Left ventricle myocardium inferior (tissue), 1 donor: Measurements from ENCODE around the gene LRRC26. TPM values are rescaled to one million over a fixed set of nuclear protein-coding genes. Genes with fewer than 3 reads are reported as not detected.

Experiments used
- DNase-seq: peaks from one replicate; pipeline ENCODE4 v3.0.0-alpha.2; 2020
- H3K27ac ChIP-seq: fragments of 200-600 bp; replicated peaks from 2 replicates; pipeline ENCODE4 v1.8.0; 2021
- H3K27me3 ChIP-seq: fragments of 200-600 bp; 2 replicates; pipeline ENCODE4 v1.8.0; 2021; ENCODE audit warnings: low read depth
- H3K36me3 ChIP-seq: fragments of 200-600 bp; 2 replicates; pipeline ENCODE4 v1.8.0; 2021
- H3K4me1 ChIP-seq: fragments of 200-600 bp; 2 replicates; pipeline ENCODE4 v1.8.0; 2021
- H3K4me3 ChIP-seq: fragments of 200-600 bp; 2 replicates; pipeline ENCODE4 v1.8.0; 2021; ENCODE audit warnings: mild to moderate bottlenecking, moderate library complexity
- H3K9me3 ChIP-seq: fragments of 200-600 bp; replicated peaks from 2 replicates; pipeline ENCODE4 v1.8.0; 2021
- intact Hi-C: fragments of 100-400 bp; cut with micrococcal nuclease; formaldehyde crosslinking; loops from one replicate; pipeline ENCODE4 v1.11.0; 2022
- total RNA-seq: library from RNA; stranded (reverse); fragmentation: NEBNext Ultra II Directional; extraction: Animal tissue kit (Norgen Biotek cat#: 25700); gene quantifications from one replicate; pipeline ENCODE4 v1.2.1, GENCODE V29; 2021
- TF ChIP-seq, protein P1 (sequence below): fragments of 200-600 bp; IDR thresholded peaks from 2 replicates; pipeline ENCODE4 v1.8.0; 2021; ENCODE audit warnings: antibody characterized with exemption, mild to moderate bottlenecking, borderline replicate concordance
- donor health status: DM: no; HTN: yes; CAD: no; lungs with severe emphysema.

LRRC26 gene
- total RNA-seq, 1 donor from 2014 or later = not detected

DNA sequence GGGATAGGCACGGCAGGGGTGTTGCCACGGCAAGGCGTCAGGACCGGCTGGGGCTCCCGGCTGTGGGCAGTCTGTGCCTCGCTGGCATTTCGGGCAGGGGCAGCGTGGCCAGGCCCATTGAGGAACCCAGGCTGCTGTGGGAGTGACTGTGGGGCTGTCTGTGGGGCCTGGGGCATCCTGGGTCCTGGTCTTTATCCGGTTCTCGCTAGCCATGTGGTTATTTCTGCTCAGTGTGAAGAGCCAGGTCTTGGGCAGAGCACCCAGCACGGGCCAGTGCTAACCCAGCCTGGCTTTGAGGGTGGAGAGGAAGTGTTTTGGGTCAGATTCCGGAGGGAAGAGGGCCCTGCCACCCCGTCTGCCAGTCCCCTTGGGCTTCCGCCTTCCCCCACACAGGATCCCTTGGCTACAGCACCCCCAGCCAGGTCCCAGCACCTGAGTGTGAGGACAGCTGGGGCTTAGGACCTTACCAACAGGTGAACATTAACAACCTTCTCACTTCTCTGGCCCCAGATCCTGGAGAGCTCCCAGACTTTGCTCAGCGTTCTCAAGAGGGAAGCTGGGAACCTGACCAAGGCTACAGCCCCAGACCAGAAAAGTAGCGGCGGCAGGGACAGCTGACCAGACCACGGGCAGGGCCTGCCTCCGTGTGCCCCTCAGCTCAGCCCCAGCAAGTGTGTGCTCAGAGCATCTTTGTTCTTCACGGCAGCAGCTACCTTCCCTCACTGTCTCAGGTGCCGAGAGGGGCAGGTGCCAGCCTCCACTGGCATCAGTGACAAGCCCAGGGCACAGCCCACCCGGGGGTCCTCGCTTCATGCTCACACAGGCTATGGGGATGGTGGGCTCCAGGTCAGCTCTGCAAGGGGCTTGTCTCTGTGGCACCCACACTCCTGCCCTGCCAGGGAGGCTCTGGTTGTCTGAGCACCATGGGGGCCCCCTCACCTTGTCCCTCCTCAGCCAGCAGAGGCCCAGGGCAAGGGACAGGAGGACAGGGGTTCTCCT, 19.7 kb upstream of the LRRC26 start:
- H3K36me3 ChIP-seq = peaks cover 54% of the 10 kb centered on the region
- H3K9me3 ChIP-seq = no peaks in the 10 kb centered on the region
- H3K4me1 ChIP-seq = peaks cover 87% of the 10 kb centered on the region
- no peaks in the 10 kb centered on the region for H3K27me3 ChIP-seq
- no peak for DNase-seq
- peak overlapping the region; percentile 100 for H3K27ac ChIP-seq
- peak overlapping the region; percentile 100 for H3K4me3 ChIP-seq
- intact Hi-C loops = no loop called here
- TF ChIP-seq, protein P1, sequence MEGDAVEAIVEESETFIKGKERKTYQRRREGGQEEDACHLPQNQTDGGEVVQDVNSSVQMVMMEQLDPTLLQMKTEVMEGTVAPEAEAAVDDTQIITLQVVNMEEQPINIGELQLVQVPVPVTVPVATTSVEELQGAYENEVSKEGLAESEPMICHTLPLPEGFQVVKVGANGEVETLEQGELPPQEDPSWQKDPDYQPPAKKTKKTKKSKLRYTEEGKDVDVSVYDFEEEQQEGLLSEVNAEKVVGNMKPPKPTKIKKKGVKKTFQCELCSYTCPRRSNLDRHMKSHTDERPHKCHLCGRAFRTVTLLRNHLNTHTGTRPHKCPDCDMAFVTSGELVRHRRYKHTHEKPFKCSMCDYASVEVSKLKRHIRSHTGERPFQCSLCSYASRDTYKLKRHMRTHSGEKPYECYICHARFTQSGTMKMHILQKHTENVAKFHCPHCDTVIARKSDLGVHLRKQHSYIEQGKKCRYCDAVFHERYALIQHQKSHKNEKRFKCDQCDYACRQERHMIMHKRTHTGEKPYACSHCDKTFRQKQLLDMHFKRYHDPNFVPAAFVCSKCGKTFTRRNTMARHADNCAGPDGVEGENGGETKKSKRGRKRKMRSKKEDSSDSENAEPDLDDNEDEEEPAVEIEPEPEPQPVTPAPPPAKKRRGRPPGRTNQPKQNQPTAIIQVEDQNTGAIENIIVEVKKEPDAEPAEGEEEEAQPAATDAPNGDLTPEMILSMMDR = no peak

DNA sequence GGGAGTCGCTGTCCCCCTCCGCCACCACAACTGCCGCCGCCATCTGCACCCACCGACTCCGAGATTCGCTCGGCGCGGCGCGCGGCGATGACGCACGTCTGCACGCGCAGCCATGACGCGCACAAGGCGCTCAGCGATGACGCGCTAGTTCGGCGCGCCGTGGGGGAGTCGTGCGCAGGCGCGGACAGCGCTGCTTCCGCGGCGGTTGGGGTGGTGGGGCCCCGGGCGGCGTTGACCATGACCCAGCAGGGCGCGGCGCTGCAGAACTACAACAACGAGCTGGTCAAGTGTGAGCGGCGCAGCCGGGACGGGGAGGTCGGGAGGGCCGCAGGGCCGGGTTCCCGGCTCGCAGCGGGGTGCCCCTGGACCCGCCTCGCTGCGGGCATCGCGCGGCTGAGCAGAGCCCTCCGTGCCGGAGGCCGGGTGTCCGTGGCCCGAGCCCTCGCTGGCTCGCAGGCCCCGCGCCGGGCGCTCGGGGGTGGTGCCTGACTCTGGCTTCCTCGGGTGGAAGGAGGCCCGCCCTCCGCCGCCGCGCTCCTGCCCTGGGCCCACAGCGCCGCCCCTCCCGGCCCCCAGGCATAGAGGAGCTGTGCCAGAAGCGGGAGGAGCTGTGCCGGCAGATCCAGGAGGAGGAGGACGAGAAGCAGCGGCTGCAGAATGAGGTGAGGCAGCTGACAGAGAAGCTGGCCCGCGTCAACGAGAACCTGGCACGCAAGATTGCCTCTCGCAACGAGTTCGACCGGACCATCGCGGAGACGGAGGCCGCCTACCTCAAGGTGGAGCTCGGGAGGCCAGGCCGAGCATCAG, 18.8 kb upstream of the LRRC26 start, which contains the start of the genes ANAPC2 and SSNA1:
ANAPC2 (minus strand) TSS at position 71 of the 807 bp plus-strand sequence; CDS start at position 43, 28 bp downstream.
SSNA1 (plus strand) TSS at position 187 of the 807 bp plus-strand sequence; CDS start at position 238, 51 bp downstream.
- intact Hi-C loops = no loop called here
- Histone ChIP-seq H3K36me3 (peaks cover 57% of the 10 kb centered on the region), H3K4me1 (peaks cover 78% of the 10 kb centered on the region), H3K9me3 (no peaks in the 10 kb centered on the region), H3K27ac (peak within 1 kb of the TSS; percentile 100), H3K4me3 (peak within 1 kb of the TSS; percentile 100), H3K27me3 (no peaks in the 10 kb centered on the region)
- TF ChIP-seq, protein P1 = no peak
- DNase-seq = peak; percentile 93

DNA sequence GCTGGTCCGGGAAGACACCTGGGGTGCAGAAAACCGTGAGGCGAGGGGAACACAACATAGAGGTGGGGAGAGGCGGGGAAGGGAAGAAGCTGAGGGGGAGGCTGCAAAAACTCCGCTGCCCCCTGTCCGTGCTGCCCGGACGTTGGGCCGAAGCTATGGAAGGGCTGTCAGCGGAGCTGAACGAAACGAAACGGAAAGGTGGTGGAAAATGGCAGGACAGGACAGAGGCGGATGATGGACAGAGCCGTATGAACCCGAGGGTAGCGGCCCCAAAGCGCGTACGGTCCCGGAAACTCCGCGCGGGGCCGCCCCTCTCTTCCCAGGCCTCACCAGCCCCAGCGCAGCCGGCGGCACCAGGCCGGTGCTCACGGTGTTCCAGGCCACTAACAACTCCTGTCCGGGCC, 18.2 kb upstream of the LRRC26 start:
- Histone ChIP-seq H3K4me1 (peaks cover 72% of the 10 kb centered on the region), H3K27me3 (no peaks in the 10 kb centered on the region), H3K4me3 (peak overlapping the region; percentile 100), H3K27ac (peak overlapping the region; percentile 100), H3K36me3 (peaks cover 63% of the 10 kb centered on the region), H3K9me3 (no peaks in the 10 kb centered on the region)
- TF ChIP-seq, protein P1 = no peak
- DNase-seq = no peak
- intact Hi-C loops = no loop called here

DNA sequence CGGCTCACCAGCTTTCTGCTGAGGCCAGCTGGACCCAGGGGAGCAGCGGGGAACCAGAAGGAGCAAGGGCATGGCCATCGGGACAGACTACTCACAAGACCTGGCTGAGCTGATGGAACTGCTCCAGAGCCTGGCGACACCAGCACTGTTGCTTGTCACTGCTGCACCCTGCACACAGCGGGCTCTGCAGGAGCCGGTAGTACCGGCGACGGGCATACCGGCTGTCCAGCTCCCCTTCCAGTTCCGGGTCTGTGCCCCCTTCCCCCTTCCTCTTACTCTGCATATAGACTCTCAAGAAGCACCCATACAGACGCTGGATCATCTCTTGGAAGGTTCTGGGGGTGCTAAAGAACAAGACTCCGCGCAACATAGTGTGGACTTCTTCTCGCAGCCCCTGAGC, 17.5 kb upstream of the LRRC26 start:
- intact Hi-C loops = no loop called here

More for the DNA sequence above, 17.5 kb upstream of the LRRC26 start:
- H3K4me3 ChIP-seq = peak overlapping the region; percentile 100
- TF ChIP-seq, protein P1 = no peak
- H3K4me1 ChIP-seq = peaks cover 71% of the 10 kb centered on the region
- no peaks in the 10 kb centered on the region for H3K27me3 ChIP-seq
- H3K36me3 ChIP-seq = peaks cover 68% of the 10 kb centered on the region
- H3K9me3 ChIP-seq = no peaks in the 10 kb centered on the region
- H3K27ac ChIP-seq = no peak overlapping the region
- no peak for DNase-seq
